Measurements from ENCODE around the gene SAFB2. TPM values are rescaled to one million over a fixed set of nuclear protein-coding genes. Genes with fewer than 3 reads are reported as not detected.
"Not testable (repeated sequence)": the region's sequence is repeated elsewhere in the genome, so short reads cannot be mapped to it uniquely, and the experiment has no call there.

Gene SAFB2
- total RNA-seq, 1 donor from 2014 or later: 53.3 TPM

DNA sequence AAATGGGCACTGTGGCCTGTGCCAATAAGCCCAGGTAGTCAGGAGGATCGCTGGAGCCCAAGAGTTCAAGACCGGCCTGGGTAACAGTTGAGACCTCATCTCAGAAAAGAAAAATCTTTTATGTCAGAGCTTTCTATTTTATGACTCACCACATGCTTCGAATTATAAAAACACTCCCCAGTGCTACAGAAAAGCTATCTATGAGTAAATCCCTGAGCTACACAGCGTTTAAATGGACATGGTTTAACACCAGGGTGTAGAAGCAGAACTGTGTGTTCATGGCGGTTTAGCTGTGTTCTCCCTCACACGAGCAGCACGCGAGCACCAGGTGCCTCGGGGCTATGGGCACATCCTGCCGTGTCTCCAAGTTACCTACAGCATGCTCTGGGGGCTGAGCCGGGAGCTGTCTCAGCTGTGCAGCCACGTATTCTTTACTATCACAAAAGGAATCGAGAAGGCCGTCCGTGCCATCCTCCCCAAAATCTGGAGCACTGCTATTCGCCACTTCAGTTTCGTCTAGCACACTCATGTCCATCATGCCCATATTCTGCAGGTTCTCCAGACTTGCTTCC is 6.7 kb downstream of the SAFB2 start:
- Mint-ChIP-seq H3K36me3 (peaks cover 43% of the 10 kb centered on the region), H3K9me3 (no peaks in the 10 kb centered on the region), H3K4me1 (peaks cover 7% of the 10 kb centered on the region), H3K4me3 (no peak overlapping the region), H3K27ac (no peak overlapping the region), H3K27me3 (ENCODE audit: insufficient read depth, low read depth) (peaks cover 3% of the 10 kb centered on the region)
- Histone ChIP-seq H3K79me2 (ENCODE audit: low read depth) (peaks cover 42% of the 10 kb centered on the region), H2AFZ (replicated peaks) (no peak overlapping the region), H3K27ac (no peak overlapping the region), H3K36me3 (peaks cover 12% of the 10 kb centered on the region), H3K4me3 (no peak overlapping the region), H3K4me2 (no peak overlapping the region), H3K9ac (no peak overlapping the region), H3K27me3 (no peaks in the 10 kb centered on the region), H3K9me3 (ENCODE audit: low read depth) (no peaks in the 10 kb centered on the region), H3K4me1 (peaks cover 4% of the 10 kb centered on the region), H3F3A (ENCODE audit: low read depth) (peaks cover 4% of the 10 kb centered on the region), H4K20me1 (ENCODE audit: low read depth) (peaks cover 17% of the 10 kb centered on the region)
- TF ChIP-seq, protein P1, sequence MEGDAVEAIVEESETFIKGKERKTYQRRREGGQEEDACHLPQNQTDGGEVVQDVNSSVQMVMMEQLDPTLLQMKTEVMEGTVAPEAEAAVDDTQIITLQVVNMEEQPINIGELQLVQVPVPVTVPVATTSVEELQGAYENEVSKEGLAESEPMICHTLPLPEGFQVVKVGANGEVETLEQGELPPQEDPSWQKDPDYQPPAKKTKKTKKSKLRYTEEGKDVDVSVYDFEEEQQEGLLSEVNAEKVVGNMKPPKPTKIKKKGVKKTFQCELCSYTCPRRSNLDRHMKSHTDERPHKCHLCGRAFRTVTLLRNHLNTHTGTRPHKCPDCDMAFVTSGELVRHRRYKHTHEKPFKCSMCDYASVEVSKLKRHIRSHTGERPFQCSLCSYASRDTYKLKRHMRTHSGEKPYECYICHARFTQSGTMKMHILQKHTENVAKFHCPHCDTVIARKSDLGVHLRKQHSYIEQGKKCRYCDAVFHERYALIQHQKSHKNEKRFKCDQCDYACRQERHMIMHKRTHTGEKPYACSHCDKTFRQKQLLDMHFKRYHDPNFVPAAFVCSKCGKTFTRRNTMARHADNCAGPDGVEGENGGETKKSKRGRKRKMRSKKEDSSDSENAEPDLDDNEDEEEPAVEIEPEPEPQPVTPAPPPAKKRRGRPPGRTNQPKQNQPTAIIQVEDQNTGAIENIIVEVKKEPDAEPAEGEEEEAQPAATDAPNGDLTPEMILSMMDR (IDR thresholded peaks at IDR 0.05): no peak
- TF ChIP-seq EZH2phosphoT487 (IDR thresholded peaks at IDR 0.05) (no peak), EZH2 (IDR thresholded peaks at IDR 0.05) (no peak)
- DNase-seq (ENCODE audit: low spot score): no peak

DNA sequence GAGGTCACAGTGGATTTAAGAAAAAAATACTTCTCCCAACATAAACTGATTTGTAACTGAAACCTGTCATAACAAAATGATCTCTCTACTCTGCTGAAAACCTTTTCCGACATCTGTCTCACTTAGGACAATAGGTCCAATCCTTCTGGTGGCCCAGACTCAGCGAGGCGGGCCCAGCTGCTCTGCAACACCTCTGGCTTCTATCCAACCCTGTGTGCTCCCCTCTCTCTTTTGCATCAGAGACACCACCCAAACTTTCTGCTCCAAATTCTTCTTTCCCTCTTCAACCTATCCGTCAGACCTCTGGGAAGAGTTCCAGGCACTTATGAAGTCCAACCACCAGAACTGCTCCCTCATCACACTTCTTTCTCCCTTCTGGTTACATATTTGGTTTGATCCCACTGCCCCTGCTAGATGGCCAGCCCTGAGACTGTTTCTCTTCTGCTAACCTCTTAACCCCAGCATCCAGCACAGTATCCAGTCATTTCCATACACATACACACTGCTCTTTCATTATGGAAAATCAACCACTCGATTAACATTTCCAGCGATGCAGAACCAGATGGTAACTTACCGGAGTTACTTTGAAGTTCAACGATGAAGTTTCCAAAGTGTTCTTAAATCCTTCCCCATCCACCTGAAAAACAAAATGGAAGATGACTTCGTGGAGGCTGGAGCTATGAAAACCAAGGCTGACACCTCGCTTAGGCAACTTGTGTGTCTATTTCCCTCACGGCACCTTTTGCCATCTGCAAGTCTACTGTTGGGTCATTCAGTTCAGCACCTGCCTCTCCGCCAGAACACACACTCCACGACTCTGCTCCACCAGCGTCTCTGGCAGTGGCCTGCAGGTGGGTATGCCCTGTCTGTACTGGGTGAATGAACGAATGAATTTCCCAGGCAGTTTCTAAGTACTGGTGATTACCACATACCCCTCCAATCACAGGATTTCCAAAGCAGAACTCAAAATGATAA is 9.4 kb downstream of the SAFB2 start:
- TF ChIP-seq EZH2 (IDR thresholded peaks at IDR 0.05) (no peak), EZH2phosphoT487 (IDR thresholded peaks at IDR 0.05) (no peak)
- TF ChIP-seq, protein P1 (IDR thresholded peaks at IDR 0.05): no peak
- Mint-ChIP-seq H3K27ac (no peak overlapping the region), H3K4me3 (no peak overlapping the region), H3K9me3 (no peaks in the 10 kb centered on the region), H3K36me3 (peaks cover 41% of the 10 kb centered on the region), H3K4me1 (no peaks in the 10 kb centered on the region), H3K27me3 (ENCODE audit: insufficient read depth, low read depth) (peaks cover 3% of the 10 kb centered on the region)
- Histone ChIP-seq H3K27ac (no peak overlapping the region), H3K36me3 (peaks cover 10% of the 10 kb centered on the region), H3F3A (ENCODE audit: low read depth) (peaks cover 4% of the 10 kb centered on the region), H3K9me3 (ENCODE audit: low read depth) (no peaks in the 10 kb centered on the region), H4K20me1 (ENCODE audit: low read depth) (peaks cover 17% of the 10 kb centered on the region), H3K27me3 (no peaks in the 10 kb centered on the region), H3K9ac (no peak overlapping the region), H3K4me1 (no peaks in the 10 kb centered on the region), H3K4me3 (no peak overlapping the region), H2AFZ (replicated peaks) (no peak overlapping the region), H3K4me2 (no peak overlapping the region), H3K79me2 (ENCODE audit: low read depth) (peaks cover 22% of the 10 kb centered on the region)
- DNase-seq (ENCODE audit: low spot score): no peak

DNA sequence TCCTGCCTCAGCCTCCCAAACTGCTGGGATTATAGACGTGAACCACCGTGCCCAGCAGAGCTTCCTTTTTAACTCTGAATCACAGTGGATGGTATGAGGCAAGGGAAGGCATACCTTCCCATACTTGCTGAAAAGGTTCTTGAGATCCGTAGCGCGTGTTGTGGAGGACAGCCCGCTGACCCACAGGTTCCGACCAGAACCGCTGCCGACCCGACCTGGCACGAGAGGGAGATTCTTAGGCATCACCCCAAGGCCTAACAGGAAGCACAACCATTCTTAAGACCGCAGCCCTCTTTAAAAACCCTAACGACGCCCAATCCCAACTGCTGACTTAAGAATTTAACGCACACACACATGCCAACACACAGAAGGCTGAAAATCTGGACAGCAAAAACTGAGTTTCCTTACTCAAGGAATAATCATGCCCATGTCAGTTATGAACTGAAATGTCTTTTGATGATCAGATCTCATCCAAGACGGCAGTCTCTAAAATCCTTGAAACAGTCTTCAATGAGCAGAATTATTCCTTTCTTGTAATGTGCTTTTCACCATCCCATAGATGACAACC is 12.6 kb downstream of the SAFB2 start:
- Histone ChIP-seq H3K4me3 (no peak overlapping the region), H3K9ac (no peak overlapping the region), H3F3A (ENCODE audit: low read depth) (peaks cover 4% of the 10 kb centered on the region), H3K27ac (no peak overlapping the region), H3K4me1 (no peaks in the 10 kb centered on the region), H3K4me2 (no peak overlapping the region), H3K9me3 (ENCODE audit: low read depth) (no peaks in the 10 kb centered on the region), H4K20me1 (ENCODE audit: low read depth) (peaks cover 28% of the 10 kb centered on the region), H3K27me3 (no peaks in the 10 kb centered on the region), H2AFZ (replicated peaks) (no peak overlapping the region), H3K36me3 (peaks cover 7% of the 10 kb centered on the region), H3K79me2 (ENCODE audit: low read depth) (peaks cover 32% of the 10 kb centered on the region)
- Mint-ChIP-seq H3K4me3 (no peak overlapping the region), H3K36me3 (peaks cover 46% of the 10 kb centered on the region), H3K27me3 (ENCODE audit: insufficient read depth, low read depth) (peaks cover 7% of the 10 kb centered on the region), H3K9me3 (no peaks in the 10 kb centered on the region), H3K27ac (no peak overlapping the region), H3K4me1 (no peaks in the 10 kb centered on the region)
- TF ChIP-seq, protein P1 (IDR thresholded peaks at IDR 0.05): no peak
- TF ChIP-seq EZH2 (IDR thresholded peaks at IDR 0.05) (no peak), EZH2phosphoT487 (IDR thresholded peaks at IDR 0.05) (no peak)
- DNase-seq (ENCODE audit: low spot score): no peak

DNA sequence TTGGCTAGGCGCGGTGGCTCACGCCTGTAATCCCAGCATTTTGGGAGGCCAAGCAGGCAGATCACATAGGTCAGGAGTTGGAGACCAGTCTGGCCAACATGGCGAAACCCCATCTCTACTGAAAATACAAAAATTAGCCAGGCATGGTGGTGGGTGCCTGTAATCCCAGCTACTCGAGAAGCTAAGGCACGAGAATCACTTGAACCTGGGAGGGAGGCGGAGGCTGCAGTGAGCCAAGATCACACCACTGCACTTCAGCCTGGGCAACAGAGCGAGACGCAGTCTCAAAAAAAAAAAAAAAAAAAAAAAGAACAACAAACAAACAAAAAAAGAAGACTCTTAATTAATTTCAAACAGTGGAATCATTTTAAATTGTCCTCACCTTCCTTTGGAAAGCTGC is 13.8 kb downstream of the SAFB2 start:
- not testable (repeated sequence) for H2AFZ ChIP-seq (replicated peaks); H3K9me3 Mint-ChIP-seq; H3K9ac ChIP-seq; DNase-seq (ENCODE audit: low spot score); H3K27me3 Mint-ChIP-seq (ENCODE audit: insufficient read depth, low read depth); H3K4me2 ChIP-seq; H3K9me3 ChIP-seq (ENCODE audit: low read depth); H3K4me3 ChIP-seq; H3K27ac Mint-ChIP-seq; H3K36me3 ChIP-seq; H3K27ac ChIP-seq; H3K4me3 Mint-ChIP-seq; H3K27me3 ChIP-seq; H3K4me1 ChIP-seq; H3F3A ChIP-seq (ENCODE audit: low read depth); H3K4me1 Mint-ChIP-seq
- peaks cover 47% of the 10 kb centered on the region for H3K36me3 Mint-ChIP-seq
- peaks cover 32% of the 10 kb centered on the region for H3K79me2 ChIP-seq (ENCODE audit: low read depth)
- peaks cover 28% of the 10 kb centered on the region for H4K20me1 ChIP-seq (ENCODE audit: low read depth)
